ENCODE results near the gene CMTM2.

DNA sequence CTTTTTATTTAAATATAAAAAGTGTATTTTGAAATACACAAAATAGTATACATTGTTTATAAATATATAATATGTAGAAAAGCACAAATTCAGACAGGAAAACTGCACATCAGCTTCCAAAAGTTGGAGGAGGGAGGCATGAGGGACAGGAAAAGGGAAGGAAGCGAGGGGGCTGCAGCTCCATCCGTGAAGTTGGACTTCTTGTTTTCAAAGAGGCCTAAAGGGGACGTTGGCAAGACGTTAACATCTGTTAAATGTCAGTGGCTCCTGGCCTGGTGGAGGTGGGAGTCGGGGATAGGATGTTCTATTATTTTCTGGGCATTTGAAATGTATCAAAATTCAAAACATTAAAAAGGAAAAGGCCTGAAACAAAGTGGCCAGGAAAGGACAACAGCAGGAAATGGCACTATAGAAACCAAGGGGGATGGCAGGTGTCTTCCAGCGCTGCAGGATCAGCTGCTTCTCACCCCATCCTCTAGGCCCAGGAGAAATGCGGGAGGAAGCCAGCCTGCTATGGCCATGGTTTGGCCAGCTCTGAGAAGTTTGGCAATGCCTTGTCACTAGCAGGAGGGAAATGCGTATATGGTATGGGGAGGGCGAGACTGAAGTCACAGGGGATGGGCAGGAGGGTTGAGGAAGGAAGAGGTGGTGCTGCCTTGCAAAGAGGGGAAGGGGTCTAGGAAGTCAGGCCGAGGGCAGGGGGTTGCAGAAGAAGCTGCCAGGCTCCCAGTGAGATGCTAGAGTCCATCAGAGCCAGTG, 6.4 kb downstream of the CMTM2 start:
- TF ChIP-seq TCF7L2 (IDR thresholded peaks at IDR 0.05; ENCODE audit: low read depth, low read length) = no peak
- TF ChIP-seq, protein P1, sequence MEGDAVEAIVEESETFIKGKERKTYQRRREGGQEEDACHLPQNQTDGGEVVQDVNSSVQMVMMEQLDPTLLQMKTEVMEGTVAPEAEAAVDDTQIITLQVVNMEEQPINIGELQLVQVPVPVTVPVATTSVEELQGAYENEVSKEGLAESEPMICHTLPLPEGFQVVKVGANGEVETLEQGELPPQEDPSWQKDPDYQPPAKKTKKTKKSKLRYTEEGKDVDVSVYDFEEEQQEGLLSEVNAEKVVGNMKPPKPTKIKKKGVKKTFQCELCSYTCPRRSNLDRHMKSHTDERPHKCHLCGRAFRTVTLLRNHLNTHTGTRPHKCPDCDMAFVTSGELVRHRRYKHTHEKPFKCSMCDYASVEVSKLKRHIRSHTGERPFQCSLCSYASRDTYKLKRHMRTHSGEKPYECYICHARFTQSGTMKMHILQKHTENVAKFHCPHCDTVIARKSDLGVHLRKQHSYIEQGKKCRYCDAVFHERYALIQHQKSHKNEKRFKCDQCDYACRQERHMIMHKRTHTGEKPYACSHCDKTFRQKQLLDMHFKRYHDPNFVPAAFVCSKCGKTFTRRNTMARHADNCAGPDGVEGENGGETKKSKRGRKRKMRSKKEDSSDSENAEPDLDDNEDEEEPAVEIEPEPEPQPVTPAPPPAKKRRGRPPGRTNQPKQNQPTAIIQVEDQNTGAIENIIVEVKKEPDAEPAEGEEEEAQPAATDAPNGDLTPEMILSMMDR (IDR thresholded peaks at IDR 0.05) = no peak
- TF ChIP-seq POLR2AphosphoS5 (IDR thresholded peaks at IDR 0.05; ENCODE audit: low read depth, low read length) = no peak
- TF ChIP-seq, protein P2, sequence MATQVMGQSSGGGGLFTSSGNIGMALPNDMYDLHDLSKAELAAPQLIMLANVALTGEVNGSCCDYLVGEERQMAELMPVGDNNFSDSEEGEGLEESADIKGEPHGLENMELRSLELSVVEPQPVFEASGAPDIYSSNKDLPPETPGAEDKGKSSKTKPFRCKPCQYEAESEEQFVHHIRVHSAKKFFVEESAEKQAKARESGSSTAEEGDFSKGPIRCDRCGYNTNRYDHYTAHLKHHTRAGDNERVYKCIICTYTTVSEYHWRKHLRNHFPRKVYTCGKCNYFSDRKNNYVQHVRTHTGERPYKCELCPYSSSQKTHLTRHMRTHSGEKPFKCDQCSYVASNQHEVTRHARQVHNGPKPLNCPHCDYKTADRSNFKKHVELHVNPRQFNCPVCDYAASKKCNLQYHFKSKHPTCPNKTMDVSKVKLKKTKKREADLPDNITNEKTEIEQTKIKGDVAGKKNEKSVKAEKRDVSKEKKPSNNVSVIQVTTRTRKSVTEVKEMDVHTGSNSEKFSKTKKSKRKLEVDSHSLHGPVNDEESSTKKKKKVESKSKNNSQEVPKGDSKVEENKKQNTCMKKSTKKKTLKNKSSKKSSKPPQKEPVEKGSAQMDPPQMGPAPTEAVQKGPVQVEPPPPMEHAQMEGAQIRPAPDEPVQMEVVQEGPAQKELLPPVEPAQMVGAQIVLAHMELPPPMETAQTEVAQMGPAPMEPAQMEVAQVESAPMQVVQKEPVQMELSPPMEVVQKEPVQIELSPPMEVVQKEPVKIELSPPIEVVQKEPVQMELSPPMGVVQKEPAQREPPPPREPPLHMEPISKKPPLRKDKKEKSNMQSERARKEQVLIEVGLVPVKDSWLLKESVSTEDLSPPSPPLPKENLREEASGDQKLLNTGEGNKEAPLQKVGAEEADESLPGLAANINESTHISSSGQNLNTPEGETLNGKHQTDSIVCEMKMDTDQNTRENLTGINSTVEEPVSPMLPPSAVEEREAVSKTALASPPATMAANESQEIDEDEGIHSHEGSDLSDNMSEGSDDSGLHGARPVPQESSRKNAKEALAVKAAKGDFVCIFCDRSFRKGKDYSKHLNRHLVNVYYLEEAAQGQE (IDR thresholded peaks at IDR 0.05; ENCODE audit: insufficient read depth in 1 of 2, low read depth in 2 of 2, low read length in 1 of 2) = no peak
- TF ChIP-seq SIN3A (IDR thresholded peaks at IDR 0.05; ENCODE audit: borderline replicate concordance, insufficient read depth, low read depth, low read length) = no peak

Measured in Panc1 (cell line).